GM11168 (cell line): ENCODE data around the gene UBXN7.
"Not testable (repeated sequence)": the region's sequence is repeated elsewhere in the genome, so short reads cannot be mapped to it uniquely, and the experiment has no call there.

Experiments
- in situ Hi-C: fragments of 300-500 bp; cut with MboI; formaldehyde crosslinking; loops from one replicate; pipeline ENCODE4 v1.12.0; 2022; ENCODE audit warnings: low sequenced_read_pairs; ENCODE audit not compliant: unreplicated experiment

UBXN7 gene

DNA sequence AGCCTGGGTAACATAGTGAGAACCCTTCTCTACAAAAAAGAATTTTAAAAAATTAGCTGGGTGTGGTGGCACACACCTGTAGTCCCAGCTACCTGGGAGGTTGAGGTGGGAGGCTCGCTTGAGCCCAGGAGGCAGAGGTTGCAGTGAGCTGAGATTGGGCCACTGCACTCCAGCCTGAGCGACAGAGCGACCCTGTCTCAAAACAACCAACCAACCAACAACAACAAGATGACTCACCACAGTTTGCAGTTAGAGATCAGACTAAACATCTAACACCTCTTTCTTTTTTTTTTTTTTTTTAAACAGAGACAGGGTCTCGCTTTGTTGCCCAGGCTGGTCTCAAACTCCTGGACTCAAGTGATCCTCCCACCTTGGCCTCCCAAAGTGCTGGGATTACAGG is 73.7 kb downstream of the UBXN7 start:
- in situ Hi-C loops, result not testable (repeated sequence)

DNA sequence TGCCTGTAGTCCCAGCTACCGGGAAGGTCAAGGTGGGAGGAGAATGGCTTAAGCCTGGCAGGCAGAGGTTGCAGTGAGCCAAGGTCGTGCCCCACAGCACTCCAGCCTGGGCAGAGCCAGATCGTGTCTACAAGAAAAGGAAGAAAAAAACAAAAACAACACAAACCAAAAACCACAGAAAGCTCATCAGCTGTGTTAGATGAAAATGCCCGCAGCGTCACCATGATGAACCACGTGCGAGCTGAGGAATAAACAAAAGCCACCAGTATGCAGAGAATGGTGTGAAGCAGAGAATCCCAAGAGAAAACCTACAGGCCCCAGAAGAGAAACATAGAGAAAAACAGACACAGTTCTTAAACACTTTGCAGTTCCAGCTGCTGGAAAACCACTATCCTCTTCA is 74.3 kb downstream of the UBXN7 start:
- in situ Hi-C loops, result no loop called here

DNA sequence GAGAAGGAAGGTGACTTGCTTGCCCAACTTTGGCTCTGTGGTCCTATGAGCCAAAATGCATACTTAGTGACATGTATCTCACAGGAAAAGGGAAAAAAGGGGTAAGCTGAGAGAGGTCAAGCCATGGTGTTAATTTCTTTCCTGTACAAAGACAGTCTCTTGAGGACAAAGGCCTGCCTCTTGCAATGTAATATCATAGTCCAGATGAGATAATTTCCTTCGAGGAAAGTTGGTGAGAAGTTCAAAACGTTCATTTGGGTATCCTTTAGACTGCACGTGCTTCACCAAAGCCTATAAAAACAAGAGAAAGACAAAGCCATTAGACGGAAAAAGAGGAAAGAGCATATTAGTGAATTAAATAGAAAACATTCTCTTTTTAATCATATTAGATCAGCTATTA is 75.7 kb downstream of the UBXN7 start:
- in situ Hi-C loops, result no loop called here

DNA sequence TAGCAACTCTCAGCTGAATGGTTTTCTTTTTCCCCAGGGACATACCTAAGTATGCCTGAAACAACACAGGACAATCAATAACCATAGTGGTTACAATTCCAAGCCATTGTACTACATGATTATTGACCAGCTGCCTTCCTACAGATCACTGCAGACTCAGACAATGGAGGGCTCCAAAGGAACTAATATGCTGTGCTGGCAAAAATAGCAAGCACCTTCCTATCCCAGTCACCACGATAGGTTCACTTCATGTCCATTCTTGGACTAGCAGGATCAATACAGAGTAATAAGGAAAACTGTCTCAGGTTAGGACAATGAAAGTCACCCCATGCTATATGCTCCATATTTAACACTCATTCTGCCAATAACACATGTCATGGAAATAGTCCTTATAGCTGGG is 76.6 kb downstream of the UBXN7 start:
- in situ Hi-C loops, result no loop called here

DNA sequence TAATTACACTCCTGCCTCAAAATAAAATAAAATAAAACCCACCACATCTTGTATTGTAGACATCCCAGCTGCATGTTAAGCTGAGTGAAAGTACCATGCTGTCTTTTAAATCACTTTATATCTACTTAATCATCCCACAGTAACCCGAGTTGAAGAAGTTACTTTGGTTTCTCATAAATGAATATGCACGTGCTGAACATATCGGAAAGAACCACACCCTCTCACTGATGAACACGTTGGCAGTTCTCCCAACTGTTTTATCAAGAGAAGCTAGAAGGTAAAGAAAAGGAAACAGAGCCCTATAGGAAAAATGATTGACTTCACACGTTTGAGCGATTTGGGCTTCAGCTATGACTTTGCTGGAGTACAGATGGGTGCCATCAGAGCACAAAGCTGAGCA is 78.1 kb downstream of the UBXN7 start:
- in situ Hi-C loops, result no loop called here

DNA sequence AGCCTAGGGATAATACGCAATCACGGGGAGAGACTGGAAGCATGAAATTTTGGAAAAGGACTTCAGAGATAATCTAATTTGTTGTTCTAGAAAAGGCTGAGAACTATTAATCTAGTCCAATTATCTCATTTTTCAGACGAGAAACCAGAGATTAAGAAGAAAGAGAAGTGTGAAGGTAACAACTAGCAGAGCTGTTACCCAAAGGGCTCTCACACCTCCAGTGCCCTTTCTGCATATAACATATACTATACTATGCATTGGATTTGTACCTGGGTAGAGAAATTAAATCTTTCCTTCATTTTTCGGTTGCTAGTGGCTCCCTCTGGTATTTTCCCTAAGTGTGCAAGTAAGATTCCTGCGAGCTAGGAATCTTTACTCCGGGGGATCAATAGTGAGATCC is 80.7 kb downstream of the UBXN7 start:
- in situ Hi-C loops, result no loop called here

DNA sequence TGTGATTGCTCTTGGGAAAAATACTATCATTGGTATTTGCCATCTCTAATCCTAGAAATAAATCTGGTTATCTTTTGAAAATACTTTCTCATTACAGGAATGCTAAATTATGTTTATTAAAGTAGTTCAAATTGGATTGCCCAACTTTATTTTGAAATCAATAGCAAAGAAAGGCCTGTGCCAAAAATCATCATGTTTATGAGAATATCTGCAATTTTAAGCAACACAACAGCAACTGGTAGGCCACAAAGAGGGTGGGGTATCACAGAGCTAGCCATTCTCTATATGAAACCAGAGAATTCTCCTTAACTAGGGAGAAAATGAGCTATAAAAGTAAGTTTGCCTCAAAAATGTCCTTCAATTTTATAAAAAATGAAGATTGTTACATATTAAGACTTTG is 82.2 kb downstream of the UBXN7 start:
- in situ Hi-C loops, result no loop called here

DNA sequence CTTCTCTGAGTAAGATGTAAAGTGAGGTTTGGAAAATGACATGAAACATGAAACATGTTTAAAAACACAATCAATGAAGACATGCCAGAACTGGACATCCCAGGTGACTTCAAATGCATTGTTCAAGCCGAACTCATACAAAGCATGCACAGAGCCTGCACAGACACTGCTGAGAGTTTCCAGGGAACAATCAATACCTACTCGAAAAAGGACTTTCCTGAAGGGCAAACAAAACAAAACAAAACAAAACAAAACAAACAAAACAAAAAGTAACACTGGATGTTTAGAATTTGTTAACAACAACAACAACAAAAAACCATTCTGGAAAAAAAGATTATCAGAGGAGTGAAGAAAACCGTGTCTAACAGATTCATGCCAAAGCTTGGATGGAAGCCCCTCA is 83.5 kb downstream of the UBXN7 start:
- in situ Hi-C loops, result no loop called here

DNA sequence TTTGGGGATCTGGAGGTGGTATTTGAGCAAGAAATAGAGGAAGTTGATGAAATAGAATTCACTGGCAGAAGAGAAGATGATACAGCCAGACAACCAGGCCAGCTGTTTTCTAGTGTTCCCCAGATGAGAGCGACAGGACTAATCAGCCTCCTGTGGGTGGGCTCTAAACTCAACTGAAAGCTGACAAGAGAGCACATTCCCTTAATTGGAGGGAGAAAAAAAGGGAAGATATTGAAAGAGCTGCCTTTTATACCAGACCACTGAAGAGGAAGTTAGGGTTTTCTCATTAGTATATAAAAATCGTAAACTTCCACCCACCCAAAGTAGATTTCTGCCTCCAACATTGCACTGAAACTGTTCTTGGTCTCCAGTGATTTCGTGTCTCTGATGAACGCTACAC is 87.6 kb downstream of the UBXN7 start:
- in situ Hi-C loops, result no loop called here

DNA sequence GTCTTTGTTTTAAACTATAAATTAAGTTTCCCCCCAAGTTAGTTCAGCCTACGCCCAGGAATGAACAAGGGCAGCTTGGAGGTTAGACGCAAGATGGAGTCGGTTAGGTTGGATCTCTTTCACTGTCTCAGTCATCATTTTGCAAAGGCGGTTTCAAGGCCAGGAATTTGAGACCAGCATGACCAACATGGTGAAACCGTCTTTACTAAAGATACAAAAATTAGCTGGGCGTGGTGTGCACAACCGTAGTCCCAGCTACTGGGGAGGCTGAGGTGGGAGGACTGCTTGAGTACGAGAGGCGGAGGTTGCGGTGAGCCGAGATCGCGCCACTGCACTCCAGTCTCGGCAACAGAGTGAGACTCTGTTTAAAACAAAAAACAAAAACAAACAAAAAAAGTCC is 88.3 kb downstream of the UBXN7 start:
- in situ Hi-C loops, result not testable (repeated sequence)

DNA sequence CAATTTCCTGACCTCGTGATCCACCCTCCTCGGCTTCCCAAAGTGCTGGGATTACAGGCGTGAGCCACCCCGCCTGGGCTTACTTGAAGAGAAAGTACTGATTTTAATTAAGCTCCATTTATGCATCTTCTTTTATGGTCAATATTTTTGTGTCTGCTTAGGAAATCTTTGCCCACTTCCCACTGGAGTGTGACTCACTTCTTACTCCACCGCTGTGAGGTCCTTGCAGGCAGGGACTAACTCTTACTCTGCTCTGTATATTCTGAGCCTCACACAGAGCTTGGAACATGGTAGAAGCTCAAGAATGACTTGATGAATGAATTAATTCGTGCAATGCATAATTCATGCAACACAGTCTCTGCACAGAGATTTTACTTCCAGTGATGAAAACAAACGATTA is 91.1 kb downstream of the UBXN7 start:
- in situ Hi-C loops, result no loop called here

DNA sequence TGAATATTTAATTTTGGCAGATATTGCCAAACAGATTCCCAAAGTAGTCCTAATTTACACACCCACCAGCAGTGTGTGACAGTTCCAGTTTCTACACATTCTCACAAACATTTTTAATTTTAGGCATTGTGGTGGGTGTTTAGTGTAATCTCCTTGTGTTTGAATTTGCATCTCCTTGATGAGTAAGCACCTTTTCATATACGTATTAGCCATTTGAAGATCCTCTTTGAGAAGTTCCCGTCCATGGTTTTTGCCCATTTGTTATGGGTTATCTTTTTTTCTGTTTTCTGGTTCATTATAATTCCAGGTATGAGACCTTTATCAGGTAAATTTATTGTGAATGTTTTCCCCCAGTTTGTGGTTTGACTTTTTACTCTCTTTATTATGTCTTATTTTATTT is 91.8 kb downstream of the UBXN7 start:
- in situ Hi-C loops, result no loop called here

DNA sequence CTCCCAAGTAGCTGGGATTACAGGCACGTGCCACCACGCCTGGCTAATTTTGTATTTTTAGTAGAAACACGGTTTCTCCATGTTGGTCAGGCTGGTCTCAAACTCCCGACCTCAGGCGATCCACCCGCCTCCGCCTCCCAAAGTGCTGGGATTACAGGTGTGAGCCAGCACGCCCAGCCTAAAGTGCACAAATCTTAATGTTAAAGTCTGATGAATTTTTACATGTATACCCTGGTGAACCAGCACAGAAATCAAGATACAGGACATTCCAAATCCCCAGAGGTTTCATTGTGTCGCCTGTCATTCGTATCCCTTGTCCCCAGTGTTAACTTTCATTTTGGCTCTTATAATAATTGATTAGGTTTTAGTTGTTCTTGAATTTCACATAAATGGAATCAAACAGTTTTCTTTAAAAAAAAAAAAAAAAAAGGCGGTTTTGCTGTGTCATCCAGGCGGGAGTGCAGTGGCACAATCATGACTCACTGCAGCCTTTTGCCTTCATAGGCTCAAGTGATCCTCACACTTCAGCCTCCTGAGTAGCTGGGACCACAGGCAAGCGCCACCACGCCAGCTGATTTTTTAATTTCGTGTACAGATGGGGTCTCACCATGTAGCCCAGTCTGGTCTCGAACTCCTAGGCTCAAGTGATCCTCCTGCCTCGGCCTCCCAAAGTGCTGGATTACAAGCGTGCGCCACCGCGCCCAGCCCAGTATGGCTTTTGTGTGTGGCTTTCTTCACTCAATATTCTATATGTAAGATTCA is 92.6 kb downstream of the UBXN7 start:
- in situ Hi-C loops, result no loop called here

DNA sequence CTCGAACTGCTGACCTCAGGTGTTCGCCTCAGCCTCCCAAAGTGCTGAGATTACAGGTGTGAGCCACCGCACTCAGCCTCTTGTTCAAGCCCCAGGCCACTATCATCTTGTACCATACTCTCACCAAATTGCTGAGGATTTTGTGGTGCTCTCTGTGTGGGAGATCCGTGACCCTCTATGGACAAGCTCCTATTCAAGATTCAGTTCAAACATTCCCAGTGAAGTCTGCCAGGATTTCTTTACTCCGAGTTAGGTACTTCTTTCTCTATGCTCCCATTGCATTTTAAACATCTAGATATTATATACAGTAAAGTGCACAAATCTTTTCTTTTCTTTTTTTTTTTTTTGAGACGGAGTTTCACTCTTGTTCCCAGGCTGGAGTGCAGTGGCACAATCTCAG is 93.2 kb downstream of the UBXN7 start:
- in situ Hi-C loops, result no loop called here

DNA sequence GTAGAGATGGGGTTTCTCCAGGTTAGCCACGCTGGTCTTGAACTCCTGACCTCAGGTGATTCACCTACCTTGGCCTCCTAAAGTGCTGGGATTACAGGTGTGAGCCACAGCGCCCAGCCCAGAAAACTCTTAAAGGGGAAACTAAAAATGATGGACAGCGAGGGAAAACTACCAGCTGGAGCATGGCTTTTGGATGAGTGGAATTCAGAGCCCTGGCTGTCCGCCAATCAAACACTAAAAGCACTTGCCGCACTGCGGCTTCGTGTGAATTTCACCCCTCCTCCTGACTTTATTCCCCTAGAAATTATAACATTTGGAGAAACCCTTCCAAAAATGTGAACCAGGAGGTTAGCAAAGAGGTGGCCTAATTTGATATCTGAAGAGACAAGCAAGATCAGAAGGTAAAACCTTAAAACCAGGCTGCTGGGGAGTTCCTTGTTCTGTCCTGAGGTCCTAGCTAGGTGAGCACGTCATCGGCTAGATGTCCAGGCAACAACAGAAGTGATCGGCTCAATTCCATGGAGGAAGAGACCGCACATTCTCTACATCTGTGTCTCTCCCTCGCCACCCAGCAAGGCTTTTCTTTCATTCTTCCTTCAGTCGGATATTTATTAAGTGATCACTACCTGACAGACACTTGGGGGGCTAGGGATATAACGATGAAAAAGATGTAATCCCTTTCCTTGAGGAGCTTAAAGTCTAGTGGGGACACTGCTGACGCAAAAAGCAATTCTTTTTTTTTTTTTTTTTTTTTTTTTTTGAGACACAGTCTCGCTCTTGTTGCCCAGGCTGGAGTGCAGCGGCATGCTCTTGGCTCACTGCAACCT is 95.7 kb downstream of the UBXN7 start:
- in situ Hi-C loops, result no loop called here

DNA sequence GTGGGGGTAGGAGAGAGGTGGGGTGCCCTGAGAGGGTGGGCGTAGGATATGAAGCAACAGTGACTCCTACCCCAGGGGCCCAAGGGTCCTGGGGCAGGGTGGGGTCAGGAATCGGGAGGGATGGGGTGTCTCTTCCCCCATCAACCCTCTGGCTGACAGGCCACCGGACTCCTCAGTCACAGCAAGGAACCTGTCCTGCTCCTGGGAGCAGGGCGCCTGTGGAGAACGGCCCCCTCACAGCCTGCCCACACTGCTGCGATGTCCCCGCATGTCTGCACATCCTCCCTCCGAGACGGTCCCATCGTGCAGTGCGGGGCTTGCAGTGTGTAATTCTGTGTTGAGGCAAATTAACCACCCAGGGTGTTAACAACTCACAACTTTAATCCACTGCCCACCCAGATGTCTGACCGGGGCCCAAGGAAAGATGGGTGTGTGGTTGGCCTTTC is 96.7 kb downstream of the UBXN7 start:
- in situ Hi-C loops, result no loop called here

DNA sequence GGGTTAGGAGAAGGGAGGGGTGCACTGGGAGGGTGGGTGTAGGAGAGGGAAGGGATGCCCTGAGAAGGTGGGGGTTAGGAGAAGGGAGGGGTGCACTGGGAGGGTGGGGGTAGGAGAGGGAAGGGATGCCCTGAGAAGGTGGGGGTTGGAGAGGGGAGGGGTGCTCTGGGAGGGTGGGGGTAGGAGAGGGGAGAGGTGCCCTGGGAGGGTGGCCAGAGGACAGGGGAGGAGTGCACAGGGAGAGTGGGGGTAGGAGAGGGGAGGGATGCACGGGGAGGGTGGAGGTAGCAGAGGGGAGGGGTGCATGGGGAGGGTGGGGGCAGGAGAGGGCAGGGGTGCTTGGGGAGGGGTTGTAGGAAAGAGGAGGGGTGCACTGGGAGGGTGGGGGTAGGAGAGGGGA is 97.2 kb downstream of the UBXN7 start:
- in situ Hi-C loops, result no loop called here

DNA sequence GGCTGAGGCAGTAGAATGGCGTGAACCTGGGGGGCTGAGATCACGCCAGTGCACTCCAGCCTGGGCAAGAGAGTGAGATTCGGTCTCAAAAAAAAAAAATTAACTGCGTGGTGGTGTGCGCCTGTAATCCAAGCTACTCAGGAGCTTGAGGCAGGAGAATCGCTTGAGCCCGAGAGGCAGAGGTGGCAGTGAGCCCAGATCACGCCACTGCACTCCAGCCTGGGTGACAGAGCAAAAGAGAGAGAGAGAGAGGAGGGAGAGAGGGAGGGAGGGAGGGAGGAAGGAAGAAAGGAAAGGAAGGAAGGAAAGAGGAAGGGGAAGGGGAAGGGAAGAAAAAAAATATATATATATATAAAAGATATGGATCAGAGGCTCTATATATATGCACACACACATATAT is 100.1 kb downstream of the UBXN7 start:
- in situ Hi-C loops, result no loop called here

DNA sequence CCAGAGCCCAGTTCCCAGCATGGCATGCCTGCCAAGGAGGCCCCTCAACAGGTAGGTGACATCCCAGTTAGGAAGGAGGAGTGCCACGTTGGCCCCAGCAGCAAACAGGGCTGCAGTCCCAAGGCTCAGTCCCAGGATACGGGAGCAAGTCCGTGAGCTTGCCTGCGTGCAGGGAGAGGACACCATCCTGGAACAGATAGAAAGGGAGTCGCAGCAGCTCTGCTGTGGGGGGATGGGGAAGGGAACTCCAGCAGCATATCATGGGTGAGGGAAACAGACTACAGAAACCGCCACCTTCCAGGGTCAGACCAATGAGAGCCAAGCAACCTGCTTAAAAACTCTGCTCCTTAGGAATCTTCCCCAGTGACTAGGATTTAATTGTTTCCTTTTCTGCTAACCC is 104.8 kb downstream of the UBXN7 start:
- in situ Hi-C loops, result no loop called here

DNA sequence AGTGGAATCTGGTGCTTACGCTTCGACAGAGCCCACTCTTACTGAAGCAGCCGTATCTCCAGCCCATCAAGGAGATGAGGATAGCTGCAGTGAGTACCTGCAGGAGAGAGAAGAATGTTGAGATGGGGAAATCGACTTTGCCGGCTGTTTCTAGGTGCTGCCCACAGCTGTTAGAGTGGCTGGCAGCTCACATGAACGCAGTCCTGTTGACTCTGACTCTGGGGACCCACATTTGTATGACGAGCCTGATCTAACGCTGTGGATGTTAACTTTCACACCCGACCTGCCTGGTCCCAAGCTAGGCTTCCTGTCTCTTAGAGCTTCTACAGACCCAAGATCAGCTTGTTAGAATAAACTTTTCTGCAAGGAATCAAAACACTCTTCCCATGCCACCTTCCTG is 105.3 kb downstream of the UBXN7 start:
- in situ Hi-C loops, result no loop called here

DNA sequence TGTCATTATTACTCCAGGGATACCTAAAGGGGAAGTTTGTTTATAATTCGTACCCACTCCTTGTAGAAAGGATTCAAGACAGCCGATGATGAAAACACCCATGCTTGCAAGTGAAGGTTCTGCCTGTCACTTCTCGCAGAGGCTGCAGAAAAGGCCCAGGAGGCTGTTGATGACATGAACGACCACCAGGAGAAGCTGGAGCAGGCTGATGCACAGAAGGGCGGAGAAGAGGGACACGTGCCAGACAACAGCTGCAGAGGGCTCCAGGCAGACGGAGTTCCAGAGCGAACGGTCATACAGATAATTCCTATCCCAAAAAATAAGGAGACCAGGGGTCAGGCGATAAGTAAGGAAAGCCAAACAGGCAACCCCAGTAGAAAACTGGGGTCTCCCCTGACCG is 108.5 kb downstream of the UBXN7 start:
- in situ Hi-C loops, result no loop called here

DNA sequence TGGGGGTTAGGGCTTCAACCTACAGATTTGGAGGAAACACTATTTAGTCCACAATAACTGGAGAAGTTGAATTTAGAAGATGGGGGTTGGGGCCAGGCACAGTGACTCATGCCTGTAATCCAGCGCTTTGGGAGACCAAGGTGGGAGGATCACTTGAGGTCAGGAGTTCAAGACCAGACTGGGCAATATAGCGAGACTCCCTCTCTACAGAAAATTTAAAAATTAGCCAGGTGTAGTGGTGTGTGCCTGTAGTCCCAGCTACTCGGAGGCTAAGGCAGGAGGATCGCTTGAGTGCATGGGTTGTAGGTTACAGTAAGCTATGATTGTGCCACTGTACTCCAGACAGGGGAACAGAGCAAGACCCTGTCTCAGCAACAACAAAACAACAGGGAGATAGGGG is 109.2 kb downstream of the UBXN7 start:
- in situ Hi-C loops, result no loop called here
